WTC11 (cell line): ENCODE data around the gene CYP27A1.

Experiments
- ETV6 ChIP-seq: sonication (generic); formaldehyde crosslinking; IDR thresholded peaks from 2 replicates; pipeline ENCODE4 v1.8.1; 2022; ENCODE audit warnings: mild to moderate bottlenecking, missing genetic modification reagents
- JUN ChIP-seq: sonication (generic); formaldehyde crosslinking; IDR thresholded peaks from 2 replicates; pipeline ENCODE4 v1.8.0; 2023; ENCODE audit warnings: mild to moderate bottlenecking, missing genetic modification reagents
- NFYB ChIP-seq: sonication (generic); formaldehyde crosslinking; conservative IDR thresholded peaks from 2 replicates; pipeline ENCODE4 v1.8.0; 2022; ENCODE audit warnings: low read depth, missing genetic modification reagents
- NR3C1 ChIP-seq: sonication (generic); formaldehyde crosslinking; conservative IDR thresholded peaks from 2 replicates; pipeline ENCODE4 v1.8.1; 2023; ENCODE audit warnings: low read depth, mild to moderate bottlenecking, missing genetic modification reagents
- TF ChIP-seq, protein P1 (sequence below): fragments of 200-600 bp; IDR thresholded peaks from 2 replicates; pipeline ENCODE4 v1.8.0; 2022; ENCODE audit warnings: antibody characterized with exemption
- TF ChIP-seq, protein P2 (sequence below): sonication (generic); formaldehyde crosslinking; conservative IDR thresholded peaks from 2 replicates; pipeline ENCODE4 v1.8.1; 2022; ENCODE audit warnings: mild to moderate bottlenecking, missing genetic modification reagents
- TF ChIP-seq, protein P3 (sequence below): sonication (generic); formaldehyde crosslinking; IDR thresholded peaks from 2 replicates; pipeline ENCODE4 v1.8.1; 2023; ENCODE audit warnings: mild to moderate bottlenecking, missing genetic modification reagents

GRCh38 chr2:218811382-218811781 lies 29.4 kb downstream of the CYP27A1 start:
- TF ChIP-seq, protein P1, sequence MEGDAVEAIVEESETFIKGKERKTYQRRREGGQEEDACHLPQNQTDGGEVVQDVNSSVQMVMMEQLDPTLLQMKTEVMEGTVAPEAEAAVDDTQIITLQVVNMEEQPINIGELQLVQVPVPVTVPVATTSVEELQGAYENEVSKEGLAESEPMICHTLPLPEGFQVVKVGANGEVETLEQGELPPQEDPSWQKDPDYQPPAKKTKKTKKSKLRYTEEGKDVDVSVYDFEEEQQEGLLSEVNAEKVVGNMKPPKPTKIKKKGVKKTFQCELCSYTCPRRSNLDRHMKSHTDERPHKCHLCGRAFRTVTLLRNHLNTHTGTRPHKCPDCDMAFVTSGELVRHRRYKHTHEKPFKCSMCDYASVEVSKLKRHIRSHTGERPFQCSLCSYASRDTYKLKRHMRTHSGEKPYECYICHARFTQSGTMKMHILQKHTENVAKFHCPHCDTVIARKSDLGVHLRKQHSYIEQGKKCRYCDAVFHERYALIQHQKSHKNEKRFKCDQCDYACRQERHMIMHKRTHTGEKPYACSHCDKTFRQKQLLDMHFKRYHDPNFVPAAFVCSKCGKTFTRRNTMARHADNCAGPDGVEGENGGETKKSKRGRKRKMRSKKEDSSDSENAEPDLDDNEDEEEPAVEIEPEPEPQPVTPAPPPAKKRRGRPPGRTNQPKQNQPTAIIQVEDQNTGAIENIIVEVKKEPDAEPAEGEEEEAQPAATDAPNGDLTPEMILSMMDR = no peak
- TF ChIP-seq ETV6 (CRISPR knock-in tag) = no peak
- TF ChIP-seq, protein P2, sequence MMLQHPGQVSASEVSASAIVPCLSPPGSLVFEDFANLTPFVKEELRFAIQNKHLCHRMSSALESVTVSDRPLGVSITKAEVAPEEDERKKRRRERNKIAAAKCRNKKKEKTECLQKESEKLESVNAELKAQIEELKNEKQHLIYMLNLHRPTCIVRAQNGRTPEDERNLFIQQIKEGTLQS (CRISPR knock-in tag) = no peak
- TF ChIP-seq, protein P3, sequence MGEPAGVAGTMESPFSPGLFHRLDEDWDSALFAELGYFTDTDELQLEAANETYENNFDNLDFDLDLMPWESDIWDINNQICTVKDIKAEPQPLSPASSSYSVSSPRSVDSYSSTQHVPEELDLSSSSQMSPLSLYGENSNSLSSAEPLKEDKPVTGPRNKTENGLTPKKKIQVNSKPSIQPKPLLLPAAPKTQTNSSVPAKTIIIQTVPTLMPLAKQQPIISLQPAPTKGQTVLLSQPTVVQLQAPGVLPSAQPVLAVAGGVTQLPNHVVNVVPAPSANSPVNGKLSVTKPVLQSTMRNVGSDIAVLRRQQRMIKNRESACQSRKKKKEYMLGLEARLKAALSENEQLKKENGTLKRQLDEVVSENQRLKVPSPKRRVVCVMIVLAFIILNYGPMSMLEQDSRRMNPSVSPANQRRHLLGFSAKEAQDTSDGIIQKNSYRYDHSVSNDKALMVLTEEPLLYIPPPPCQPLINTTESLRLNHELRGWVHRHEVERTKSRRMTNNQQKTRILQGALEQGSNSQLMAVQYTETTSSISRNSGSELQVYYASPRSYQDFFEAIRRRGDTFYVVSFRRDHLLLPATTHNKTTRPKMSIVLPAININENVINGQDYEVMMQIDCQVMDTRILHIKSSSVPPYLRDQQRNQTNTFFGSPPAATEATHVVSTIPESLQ (CRISPR knock-in tag) = no peak
- no peak for TF ChIP-seq NFYB (CRISPR knock-in tag)
- no peak for TF ChIP-seq JUN
- TF ChIP-seq NR3C1 (CRISPR knock-in tag) = no peak
